ENCODE data around the gene TSPEAR.

GRCh38 chr21:44544566-44544965 lies 166.8 kb downstream of the TSPEAR start:
- TF ChIP-seq, protein P1, sequence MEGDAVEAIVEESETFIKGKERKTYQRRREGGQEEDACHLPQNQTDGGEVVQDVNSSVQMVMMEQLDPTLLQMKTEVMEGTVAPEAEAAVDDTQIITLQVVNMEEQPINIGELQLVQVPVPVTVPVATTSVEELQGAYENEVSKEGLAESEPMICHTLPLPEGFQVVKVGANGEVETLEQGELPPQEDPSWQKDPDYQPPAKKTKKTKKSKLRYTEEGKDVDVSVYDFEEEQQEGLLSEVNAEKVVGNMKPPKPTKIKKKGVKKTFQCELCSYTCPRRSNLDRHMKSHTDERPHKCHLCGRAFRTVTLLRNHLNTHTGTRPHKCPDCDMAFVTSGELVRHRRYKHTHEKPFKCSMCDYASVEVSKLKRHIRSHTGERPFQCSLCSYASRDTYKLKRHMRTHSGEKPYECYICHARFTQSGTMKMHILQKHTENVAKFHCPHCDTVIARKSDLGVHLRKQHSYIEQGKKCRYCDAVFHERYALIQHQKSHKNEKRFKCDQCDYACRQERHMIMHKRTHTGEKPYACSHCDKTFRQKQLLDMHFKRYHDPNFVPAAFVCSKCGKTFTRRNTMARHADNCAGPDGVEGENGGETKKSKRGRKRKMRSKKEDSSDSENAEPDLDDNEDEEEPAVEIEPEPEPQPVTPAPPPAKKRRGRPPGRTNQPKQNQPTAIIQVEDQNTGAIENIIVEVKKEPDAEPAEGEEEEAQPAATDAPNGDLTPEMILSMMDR (IDR thresholded peaks at IDR 0.05), result no peak
- no peak for TF ChIP-seq POLR2A (IDR thresholded peaks at IDR 0.05)
